Prostate gland (tissue), 2 donors: ENCODE measurements around the gene EPB41L1.

Source experiments
- POLR2A ChIP-seq: fragments of 450-650 bp; IDR thresholded peaks from one replicate; pipeline ENCODE4 v1.6.1; 2016; ENCODE audit warnings: antibody characterized with exemption, mild to moderate bottlenecking
- TF ChIP-seq, protein P1 (sequence below), 4 experiments: fragments of 200-600 bp in 2 of 4; fragments of 450-650 bp in 2 of 4; sonication (generic) in 2 of 4; IDR thresholded peaks; 1 replicate in 3 of 4; 2 replicates in 1 of 4; pipeline ENCODE4 v1.5.1; 2016 to 2019; ENCODE audit warnings: antibody characterized with exemption in 4 of 4, mild to moderate bottlenecking in 2 of 4, moderate library complexity in 2 of 4

DNA sequence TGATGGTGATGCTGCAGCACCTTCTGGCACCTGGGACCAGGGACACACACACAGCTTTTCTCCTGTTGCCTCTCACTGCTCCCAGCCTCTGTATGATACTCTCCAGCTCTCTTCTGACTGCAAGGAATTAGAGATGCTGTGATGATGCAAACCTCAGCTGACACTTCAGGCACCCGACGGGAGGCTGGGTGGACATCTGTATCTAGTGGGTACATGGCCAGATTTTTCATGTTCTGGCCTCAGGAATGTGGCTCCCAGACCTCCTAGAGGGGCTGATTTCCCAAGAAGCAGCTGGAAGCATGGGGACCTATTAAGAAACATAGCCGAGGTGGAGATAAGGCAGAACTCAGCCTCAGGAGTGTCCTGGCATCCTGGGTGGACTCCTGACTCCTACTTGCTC is 6.8 kb upstream of the EPB41L1 start:
- TF ChIP-seq, protein P1, sequence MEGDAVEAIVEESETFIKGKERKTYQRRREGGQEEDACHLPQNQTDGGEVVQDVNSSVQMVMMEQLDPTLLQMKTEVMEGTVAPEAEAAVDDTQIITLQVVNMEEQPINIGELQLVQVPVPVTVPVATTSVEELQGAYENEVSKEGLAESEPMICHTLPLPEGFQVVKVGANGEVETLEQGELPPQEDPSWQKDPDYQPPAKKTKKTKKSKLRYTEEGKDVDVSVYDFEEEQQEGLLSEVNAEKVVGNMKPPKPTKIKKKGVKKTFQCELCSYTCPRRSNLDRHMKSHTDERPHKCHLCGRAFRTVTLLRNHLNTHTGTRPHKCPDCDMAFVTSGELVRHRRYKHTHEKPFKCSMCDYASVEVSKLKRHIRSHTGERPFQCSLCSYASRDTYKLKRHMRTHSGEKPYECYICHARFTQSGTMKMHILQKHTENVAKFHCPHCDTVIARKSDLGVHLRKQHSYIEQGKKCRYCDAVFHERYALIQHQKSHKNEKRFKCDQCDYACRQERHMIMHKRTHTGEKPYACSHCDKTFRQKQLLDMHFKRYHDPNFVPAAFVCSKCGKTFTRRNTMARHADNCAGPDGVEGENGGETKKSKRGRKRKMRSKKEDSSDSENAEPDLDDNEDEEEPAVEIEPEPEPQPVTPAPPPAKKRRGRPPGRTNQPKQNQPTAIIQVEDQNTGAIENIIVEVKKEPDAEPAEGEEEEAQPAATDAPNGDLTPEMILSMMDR (IDR thresholded peaks at IDR 0.05), result no peak
- TF ChIP-seq POLR2A, result no peak
